NOMO-1 (cell line): Measurements from ENCODE around the gene NECTIN4.
"Not testable (repeated sequence)": the region's sequence is repeated elsewhere in the genome, so short reads cannot be mapped to it uniquely, and the experiment has no call there.

Experiments
- DNase-seq, 2 experiments: peaks; one replicate each; lab custom pipeline; 2025; ENCODE audit not compliant: unreplicated experiment in 2 of 2; lab: John Stamatoyannopoulos, UW

NECTIN4 gene

DNA sequence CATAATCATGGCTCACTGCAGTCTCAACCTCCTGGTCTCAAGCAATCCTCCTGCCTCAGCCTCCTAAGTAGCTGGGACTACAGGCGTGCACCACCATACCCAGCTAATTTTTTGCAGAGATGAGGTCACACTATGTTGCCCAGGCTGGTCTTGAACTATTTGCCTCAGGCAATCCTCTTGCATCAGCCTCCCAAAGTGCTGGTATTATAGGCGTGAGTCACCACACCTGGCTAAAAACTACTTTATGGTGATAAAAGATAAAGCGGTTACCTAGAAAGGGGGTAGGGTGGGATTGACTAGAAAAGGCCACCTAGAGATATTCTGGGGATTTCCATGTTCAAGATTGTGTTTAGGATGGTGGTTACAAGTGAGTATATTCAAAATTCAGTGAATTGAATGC lies 55.6 kb downstream of the NECTIN4 start:
- DNase-seq, result no peak

DNA sequence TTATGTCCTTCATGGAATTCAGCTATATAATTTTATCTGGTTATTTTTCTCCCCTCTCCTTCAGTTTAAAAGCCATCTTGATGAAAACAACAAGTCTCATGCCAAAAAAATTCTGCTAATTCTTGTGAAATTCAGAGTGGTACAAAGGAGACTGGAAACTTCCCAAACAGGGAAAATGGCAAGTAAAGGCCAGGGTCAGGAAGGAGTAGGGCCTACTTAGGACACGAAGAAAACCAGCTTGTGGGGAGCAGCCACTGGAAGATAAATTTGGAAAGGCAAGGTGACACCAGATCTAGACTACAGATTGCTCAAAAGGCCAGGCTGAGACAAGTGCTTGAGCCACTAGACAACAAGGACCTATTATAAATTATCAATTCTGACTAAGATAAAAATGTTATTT lies 56.9 kb downstream of the NECTIN4 start:
- DNase-seq, result no peak

DNA sequence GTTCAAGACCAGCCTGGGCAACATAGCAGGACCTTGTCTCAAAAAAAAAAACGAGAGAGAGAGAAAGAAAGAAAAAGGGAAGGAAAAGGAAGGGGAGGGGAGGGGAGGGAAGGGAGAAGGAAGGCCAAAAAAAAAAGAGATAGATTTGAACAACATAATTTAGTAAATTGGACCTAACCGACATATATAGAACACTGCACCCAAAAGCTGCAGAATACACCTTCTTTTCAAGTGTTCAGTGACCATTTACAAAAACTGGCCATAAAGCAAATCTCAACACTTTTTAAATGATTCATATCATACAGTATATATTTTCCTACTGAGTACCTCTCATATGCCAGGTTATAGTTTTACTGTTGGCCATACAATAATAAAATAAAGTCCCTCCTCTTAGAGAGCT lies 57.5 kb downstream of the NECTIN4 start:
- no peak for DNase-seq

DNA sequence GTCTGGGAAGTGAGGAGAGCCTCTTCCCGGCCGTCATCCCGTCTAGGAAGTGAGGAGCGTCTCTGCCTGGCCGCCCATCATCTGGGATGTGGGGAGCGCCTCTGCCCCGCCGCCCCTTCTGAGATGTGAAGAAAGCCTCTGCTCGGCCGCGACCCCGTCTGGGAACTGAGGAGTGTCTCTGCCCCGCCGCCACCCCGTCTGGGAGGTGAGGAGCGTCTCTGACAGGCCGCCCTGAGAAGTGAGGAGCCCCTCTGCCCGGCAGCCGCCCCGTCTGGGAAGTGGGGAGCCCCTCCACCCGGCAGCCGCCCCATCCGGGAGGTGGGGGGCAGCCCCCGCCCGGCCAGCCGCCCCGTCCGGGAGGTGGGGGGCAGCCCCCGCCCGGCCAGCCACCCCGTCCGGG lies 59.9 kb downstream of the NECTIN4 start:
- DNase-seq, result not testable (repeated sequence)

DNA sequence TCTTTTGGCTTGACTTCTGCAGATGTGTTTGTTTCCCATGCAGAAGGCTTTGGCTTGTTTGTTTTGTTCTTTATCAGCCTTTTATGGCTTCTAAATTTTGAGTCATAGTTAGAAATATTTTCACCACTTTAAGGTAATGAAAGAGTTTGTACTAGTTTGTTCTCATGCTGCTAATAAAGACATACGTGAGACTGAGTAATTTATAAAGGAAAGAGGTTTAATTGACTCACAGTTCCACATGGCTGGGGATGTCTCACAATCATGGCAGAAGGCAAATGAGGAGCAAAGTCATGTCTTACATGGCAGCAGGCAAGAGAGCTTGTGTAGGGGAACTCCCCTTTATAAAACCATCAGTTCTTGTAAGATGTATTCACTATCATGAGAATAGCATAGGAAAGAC lies 62.4 kb downstream of the NECTIN4 start:
- DNase-seq, result not testable (repeated sequence)

DNA sequence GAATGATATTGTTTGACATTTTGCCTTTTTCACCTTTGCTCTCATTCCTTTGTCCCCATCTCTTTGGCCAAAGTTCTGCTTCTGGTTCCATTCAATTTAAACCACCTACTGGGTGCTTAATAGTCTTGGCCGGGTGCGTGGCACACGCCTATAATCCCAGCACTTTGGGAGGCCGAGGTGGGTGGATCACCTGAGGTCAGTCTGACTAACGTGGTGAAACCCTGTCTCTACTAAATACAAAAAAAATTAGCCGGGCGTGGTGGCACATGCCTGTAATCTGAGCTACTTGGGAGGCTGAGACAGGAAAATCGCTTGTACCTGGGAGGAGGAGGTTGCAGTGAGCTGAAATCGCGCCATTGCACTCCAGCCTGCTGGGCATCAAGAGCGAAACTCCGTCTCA lies 66.9 kb downstream of the NECTIN4 start:
- not testable (repeated sequence) for DNase-seq

GRCh38 chr1:161021970-161022353 lies 67.4 kb downstream of the NECTIN4 start:
- no peak for DNase-seq

GRCh38 chr1:161021165-161021969 lies 68.0 kb downstream of the NECTIN4 start:
- peak; percentile 88 to 90 for DNase-seq
